Erythroblast (primary cell): ENCODE measurements around the gene H6PD.

Experiments
- DNase-seq, 2 experiments: peaks; one replicate each; lab custom pipeline; 2025; lab: John Stamatoyannopoulos, UW
- GATA1 ChIP-seq: IDR thresholded peaks from 2 replicates; pipeline ENCODE4 v1.6.1; 2011; ENCODE audit warnings: low read depth, mild to moderate bottlenecking, control low read depth, low read length, moderate library complexity
- POLR2A ChIP-seq: IDR thresholded peaks from 2 replicates; pipeline ENCODE4 v1.6.1; 2011; ENCODE audit warnings: mild to moderate bottlenecking, low read length

H6PD gene

GRCh38 chr1:9262096-9262986 lies 27.8 kb downstream of the H6PD start:
- TF ChIP-seq POLR2A: no peak
- TF ChIP-seq GATA1: no peak
- no peak for DNase-seq

DNA sequence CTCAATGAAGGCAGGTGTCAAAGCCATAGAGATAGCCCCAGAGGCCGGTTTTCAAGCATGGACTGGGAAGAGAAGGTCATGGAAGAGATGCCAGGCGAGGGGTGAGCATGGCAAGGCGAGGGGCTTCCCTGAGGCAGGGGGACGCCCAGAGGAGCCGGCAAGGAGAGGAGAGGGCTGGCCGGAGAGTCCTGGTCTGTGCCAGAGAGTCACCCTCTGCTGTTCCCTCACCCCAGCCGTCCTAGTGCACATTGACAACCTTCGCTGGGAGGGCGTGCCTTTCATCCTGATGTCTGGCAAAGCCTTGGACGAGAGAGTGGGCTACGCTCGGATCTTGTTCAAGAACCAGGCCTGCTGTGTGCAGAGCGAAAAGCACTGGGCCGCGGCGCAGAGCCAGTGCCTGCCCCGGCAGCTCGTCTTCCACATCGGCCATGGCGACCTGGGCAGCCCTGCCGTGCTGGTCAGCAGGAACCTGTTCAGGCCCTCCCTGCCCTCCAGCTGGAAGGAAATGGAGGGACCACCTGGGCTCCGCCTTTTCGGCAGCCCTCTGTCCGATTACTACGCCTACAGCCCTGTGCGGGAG lies 28.8 kb downstream of the H6PD start:
- DNase-seq: no peak
- TF ChIP-seq POLR2A (no peak), GATA1 (no peak)

DNA sequence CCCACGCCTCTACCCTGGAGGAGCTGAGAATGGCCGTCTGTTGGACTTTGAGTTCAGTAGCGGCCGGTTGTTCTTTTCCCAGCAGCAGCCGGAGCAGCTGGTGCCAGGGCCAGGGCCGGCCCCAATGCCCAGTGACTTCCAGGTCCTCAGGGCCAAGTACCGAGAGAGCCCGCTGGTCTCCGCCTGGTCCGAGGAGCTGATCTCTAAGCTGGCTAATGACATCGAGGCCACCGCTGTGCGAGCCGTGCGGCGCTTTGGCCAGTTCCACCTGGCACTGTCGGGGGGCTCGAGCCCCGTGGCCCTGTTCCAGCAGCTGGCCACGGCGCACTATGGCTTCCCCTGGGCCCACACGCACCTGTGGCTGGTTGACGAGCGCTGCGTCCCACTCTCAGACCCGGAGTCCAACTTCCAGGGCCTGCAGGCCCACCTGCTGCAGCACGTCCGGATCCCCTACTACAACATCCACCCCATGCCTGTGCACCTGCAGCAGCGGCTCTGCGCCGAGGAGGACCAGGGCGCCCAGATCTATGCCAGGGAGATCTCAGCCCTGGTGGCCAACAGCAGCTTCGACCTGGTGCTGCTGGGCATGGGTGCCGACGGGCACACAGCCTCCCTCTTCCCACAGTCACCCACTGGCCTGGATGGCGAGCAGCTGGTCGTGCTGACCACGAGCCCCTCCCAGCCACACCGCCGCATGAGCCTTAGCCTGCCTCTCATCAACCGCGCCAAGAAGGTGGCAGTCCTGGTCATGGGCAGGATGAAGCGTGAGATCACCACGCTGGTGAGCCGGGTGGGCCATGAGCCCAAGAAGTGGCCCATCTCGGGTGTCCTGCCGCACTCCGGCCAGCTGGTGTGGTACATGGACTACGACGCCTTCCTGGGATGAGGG lies 29.7 kb downstream of the H6PD start:
- no peak for DNase-seq
- no peak for TF ChIP-seq POLR2A
- no peak for TF ChIP-seq GATA1

DNA sequence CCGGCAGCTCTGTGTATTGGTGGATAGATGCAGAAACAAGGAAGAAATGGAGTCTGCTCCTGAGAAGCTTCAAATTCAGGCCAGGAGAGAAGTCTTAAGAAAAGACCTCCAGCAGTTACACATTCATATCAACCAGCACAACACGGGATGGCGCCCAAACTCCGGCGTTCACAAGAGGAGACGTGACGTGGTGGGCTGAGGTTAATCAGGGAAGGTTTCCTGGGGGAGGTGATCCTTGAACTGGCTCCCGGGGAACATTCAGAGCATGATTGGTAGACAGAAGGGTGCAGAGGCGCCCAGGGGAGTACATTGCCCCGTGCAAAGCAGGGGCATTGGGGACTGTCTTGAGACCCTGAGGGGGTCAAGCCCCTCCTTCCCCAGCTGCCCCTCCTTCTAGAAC lies 30.5 kb downstream of the H6PD start:
- TF ChIP-seq GATA1 (no peak), POLR2A (no peak)
- DNase-seq: no peak

DNA sequence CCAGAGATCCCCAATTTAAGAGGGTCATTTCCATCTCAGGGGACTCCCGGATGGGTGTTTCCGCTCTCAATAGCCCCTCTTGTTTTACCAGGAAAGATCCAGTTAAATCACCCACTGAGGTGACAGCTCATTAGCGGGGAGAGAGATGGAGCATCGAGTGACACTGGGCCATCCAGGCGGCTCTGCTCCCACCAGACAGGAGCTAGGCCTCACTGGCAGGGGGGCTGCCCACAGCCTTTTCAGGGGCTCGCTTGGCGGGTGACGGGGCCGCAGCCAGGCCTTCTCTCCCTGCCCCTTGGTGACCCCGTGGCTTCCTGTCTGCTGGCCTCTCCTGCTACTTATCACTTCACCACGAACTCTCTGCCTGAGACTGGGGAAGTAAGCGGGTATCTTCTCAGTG lies 31.4 kb downstream of the H6PD start:
- no peak for DNase-seq
- TF ChIP-seq POLR2A: no peak
- TF ChIP-seq GATA1: no peak

GRCh38 chr1:9267352-9267686 lies 32.7 kb downstream of the H6PD start:
- TF ChIP-seq POLR2A (no peak), GATA1 (no peak)
- DNase-seq: no peak

- DNase-seq: no peak
These were observed 33.4 kb downstream of the H6PD start for GRCh38 chr1:9267827-9268581.

DNA sequence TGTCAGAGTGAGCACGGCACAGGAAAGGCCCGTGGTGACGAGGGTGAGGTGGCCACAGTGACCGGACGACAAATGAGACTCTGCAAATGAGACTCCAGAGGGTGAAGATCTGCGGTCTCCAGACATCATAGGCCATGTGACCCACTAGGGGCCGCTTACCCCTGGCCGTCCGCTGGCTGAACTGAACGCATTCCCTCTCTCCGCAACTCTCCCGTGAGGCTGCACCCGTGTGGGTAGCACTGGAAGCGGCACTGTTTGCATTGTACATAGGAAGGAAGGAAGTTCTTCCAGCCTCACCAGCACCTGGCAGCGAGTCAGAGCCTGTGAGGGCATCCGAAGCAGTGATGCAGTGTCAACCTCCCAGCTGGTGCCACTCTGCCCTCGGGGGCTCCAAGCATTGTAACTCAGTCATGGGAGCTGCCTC lies 34.5 kb downstream of the H6PD start:
- TF ChIP-seq GATA1 (no peak), POLR2A (no peak)
- DNase-seq: no peak

More at GRCh38 chr1:9267827-9268581, 33.4 kb downstream of the H6PD start:
- TF ChIP-seq POLR2A: no peak
- TF ChIP-seq GATA1: no peak

DNA sequence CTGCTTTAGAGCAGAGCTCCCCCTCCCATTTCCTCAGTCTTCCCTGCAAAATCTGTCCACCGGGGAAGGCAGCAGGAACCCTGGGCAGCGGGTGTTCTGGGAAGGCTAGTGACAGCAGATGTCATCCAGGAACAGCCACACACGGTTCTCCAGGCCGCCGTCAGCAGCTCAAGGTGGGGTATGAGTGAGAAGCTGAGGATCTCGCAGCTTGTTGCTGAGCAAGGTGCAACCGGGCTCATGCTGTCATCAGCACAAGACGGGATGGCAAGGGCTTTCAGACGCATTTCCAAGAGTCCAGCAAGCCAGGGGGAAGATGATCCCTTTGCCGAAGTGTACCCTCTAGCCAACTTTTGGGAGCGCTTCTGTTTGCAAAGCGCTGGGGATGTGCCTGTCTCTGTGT lies 35.1 kb downstream of the H6PD start:
- TF ChIP-seq GATA1 (no peak), POLR2A (no peak)
- DNase-seq: no peak

GRCh38 chr1:9270290-9270883 lies 35.8 kb downstream of the H6PD start:
- DNase-seq: no peak
- TF ChIP-seq POLR2A (no peak), GATA1 (no peak)

GRCh38 chr1:9271283-9271682 lies 36.7 kb downstream of the H6PD start:
- no peak for DNase-seq
- TF ChIP-seq POLR2A: no peak
- no peak for TF ChIP-seq GATA1

DNA sequence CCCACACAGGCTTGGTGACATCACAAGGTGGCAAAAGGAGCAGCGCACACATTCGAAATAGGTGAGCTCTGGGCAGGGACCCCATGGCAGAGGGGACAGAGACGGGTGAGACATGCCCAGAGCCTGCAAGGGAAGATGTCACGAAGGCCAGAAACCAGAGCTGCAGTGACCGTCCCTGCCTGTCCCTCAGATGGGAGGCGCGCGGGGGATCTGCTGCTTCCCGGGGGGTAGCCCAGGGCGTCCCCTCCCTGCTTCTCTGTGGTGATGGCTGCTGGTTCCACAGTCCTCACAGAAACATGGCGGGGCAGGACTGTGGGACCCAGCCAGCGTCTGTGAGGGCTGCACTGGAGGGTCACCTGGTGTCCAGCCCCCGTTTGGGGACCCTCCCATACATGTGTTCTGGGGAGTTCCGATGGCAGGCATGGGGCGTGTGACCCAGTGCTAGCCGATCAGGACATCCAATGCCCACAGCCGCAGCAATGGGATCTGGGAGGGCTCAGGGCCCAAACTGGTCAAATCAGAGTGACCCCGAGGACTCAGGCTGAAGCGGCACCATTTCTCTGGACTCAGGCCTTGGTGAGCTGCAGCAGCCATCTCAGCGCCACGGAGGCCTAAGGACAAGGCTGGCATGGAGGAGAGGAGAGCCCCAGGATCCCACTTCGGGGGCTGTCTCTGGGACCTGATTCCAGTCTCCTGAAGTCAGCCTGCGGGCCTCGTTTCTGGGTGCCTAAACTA lies 37.5 kb downstream of the H6PD start:
- TF ChIP-seq GATA1 (no peak), POLR2A (no peak)

More for the DNA sequence above, 37.5 kb downstream of the H6PD start:
- DNase-seq: no peak
